ENCODE results near the gene PHACTR3. TPM values are rescaled to one million over a fixed set of nuclear protein-coding genes. Genes with fewer than 3 reads are reported as not detected.

PHACTR3 gene
- total and polyA plus RNA-seq, 2 of the 8 experiments (the other 6 are each of a cell fraction or from before 2014, with no cell fraction given), result 0.05 to 0.13 TPM

DNA sequence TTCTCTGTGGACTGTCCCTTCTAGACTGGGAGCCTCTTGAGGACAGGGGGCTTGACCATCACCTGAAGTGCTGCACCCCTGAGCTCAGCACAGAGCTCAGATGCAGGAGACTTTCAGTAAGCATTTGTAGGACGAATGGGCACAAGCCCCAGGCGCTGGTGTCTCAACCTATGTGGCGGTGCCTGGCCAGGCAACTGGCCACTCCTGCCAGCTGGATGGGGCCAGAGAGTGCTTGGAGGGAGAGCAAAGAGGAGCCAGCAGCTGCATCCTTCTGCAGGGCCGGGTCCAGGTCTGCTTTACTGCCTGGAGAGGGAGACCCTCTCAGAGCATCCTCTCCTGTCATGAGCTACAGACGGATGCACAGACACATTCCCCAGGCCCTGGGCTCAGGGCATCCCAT, 4.5 kb downstream of the PHACTR3 start:
- H3K23me2 ChIP-seq (ENCODE audit: low read depth, low read length), result no peaks in the 10 kb centered on the region
- H3K23ac ChIP-seq (ENCODE audit: insufficient read length), result no peak overlapping the region
- no peak overlapping the region for H2BK20ac ChIP-seq (ENCODE audit: low read length)
- no peaks in the 10 kb centered on the region for H3K4me1 ChIP-seq (replicated peaks in 1 of 4; ENCODE audit: control insufficient read depth in 3 of 4, insufficient read depth in 4 of 4, low read length in 3 of 4)
- 75% methylated on average over 5 of the region's 5 CpGs; no CpG with 5 or more reads in 1 of the 2 experiments for WGBS, 2 experiments (ENCODE audit: extremely low coverage in 1 of 2, insufficient coverage in 1 of 2, insufficient read length in 1 of 2, insufficient replicate concordance in 2 of 2, low coverage in 1 of 2, low lambda C conversion rate in 2 of 2, missing lambda C conversion rate in 1 of 2)
- no peaks in the 10 kb centered on the region for H3K36me3 ChIP-seq (ENCODE audit: control insufficient read depth in 2 of 4, insufficient read depth in 4 of 4, low read length in 3 of 4)
- H3K4me2 ChIP-seq (ENCODE audit: insufficient read depth in 1 of 2, low read depth in 2 of 2, low read length in 2 of 2), result no peak overlapping the region
- H3K18ac ChIP-seq (ENCODE audit: extremely low read depth, low read length), result no peak overlapping the region
- peaks cover 0 to 18% (median 11%) of the 10 kb centered on the region in 4 experiments; a peak in 3 of 7 replicates for H3K27me3 ChIP-seq (replicated peaks in 1 of 4; ENCODE audit: control insufficient read depth in 3 of 4, extremely low read depth in 1 of 4, insufficient read depth in 3 of 4, low read length in 3 of 4)
- no peak overlapping the region for H2AK5ac ChIP-seq (ENCODE audit: low read depth, low read length)
- H3K27ac ChIP-seq (ENCODE audit: low read depth, low read length), result no peak overlapping the region
- FAIRE-seq (no peak), DNase-seq (ENCODE audit: low read depth in 1 of 2, low spot score in 2 of 2) (no peak)
- no peak overlapping the region for H4K8ac ChIP-seq (ENCODE audit: extremely low read depth, insufficient read depth, low read length)
- no peak overlapping the region for H3K4ac ChIP-seq (replicated peaks; ENCODE audit: insufficient read length, low read depth, low read length)
- peaks cover 45 to 97% of the 10 kb centered on the region in 2 experiments for H3K9me3 ChIP-seq (ENCODE audit: insufficient read depth in 2 of 2, low read depth in 1 of 2, low read length in 1 of 2)
- H3K79me2 ChIP-seq (ENCODE audit: control insufficient read depth in 1 of 2, insufficient read depth in 2 of 2, low read length in 2 of 2), result no peaks in the 10 kb centered on the region
- no peak overlapping the region for H4K91ac ChIP-seq (replicated peaks; ENCODE audit: insufficient read length, low read length)
- CTCF ChIA-PET (ENCODE audit: partially characterized antibody), result interaction anchor here (3.1 kb wide), 1 partner anchor 11 kb away, joined by 10 read pairs; no protein-coding TSS in a partner anchor
- H2BK15ac ChIP-seq (ENCODE audit: low read length), result no peak overlapping the region
- no peak overlapping the region for H3K56ac ChIP-seq (replicated peaks; ENCODE audit: insufficient read length, low read depth, low read length)
- H3K79me1 ChIP-seq (ENCODE audit: low read depth, low read length), result no peaks in the 10 kb centered on the region
- H2BK12ac ChIP-seq (ENCODE audit: low read depth, low read length), result no peak overlapping the region
- H2BK5ac ChIP-seq (ENCODE audit: low read depth, low read length), result no peak overlapping the region
- no peak overlapping the region for H4K5ac ChIP-seq (ENCODE audit: insufficient read length, low read depth, low read length)
- H4K20me1 ChIP-seq (replicated peaks in 1 of 2; ENCODE audit: control insufficient read depth in 1 of 2, insufficient read depth in 2 of 2, low read length in 2 of 2), result no peaks in the 10 kb centered on the region
- H2AFZ ChIP-seq (ENCODE audit: low read length), result no peak overlapping the region
- H3K14ac ChIP-seq (ENCODE audit: insufficient read length), result no peak overlapping the region
- no peak overlapping the region for H2BK120ac ChIP-seq (replicated peaks; ENCODE audit: low read depth, low read length)
- no peak overlapping the region for H3K9ac ChIP-seq (replicated peaks in 1 of 4; ENCODE audit: extremely low read depth in 1 of 4, low read depth in 3 of 4, low read length in 3 of 4)
- POLR2A ChIA-PET (ENCODE audit: partially characterized antibody), result no interaction called here
- H3K4me3 ChIP-seq (ENCODE audit: extremely low read depth in 1 of 4, insufficient read depth in 2 of 4, low read depth in 3 of 4, low read length in 4 of 4), result no peak overlapping the region
- no peak for TF ChIP-seq EGR1 (IDR thresholded peaks at IDR 0.05; ENCODE audit: borderline replicate concordance, low read depth, low read length)
- no peak for TF ChIP-seq NANOG (IDR thresholded peaks at IDR 0.05; ENCODE audit: insufficient read depth, low read depth, low read length, poor library complexity, severe bottlenecking)
- TF ChIP-seq GABPA (IDR thresholded peaks at IDR 0.05; ENCODE audit: borderline replicate concordance, insufficient read depth, low read length), result no peak
- TF ChIP-seq, protein P1, sequence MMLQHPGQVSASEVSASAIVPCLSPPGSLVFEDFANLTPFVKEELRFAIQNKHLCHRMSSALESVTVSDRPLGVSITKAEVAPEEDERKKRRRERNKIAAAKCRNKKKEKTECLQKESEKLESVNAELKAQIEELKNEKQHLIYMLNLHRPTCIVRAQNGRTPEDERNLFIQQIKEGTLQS (IDR thresholded peaks at IDR 0.05; ENCODE audit: insufficient read depth, low read depth, low read length), result no peak
- TF ChIP-seq RXRA (IDR thresholded peaks at IDR 0.05; ENCODE audit: insufficient read depth, low read depth, low read length), result no peak
- no peak for TF ChIP-seq CHD1 (IDR thresholded peaks at IDR 0.05; ENCODE audit: low read depth, low read length)
- no peak for TF ChIP-seq CEBPB (IDR thresholded peaks at IDR 0.05; ENCODE audit: low read depth, low read length)
- no peak for TF ChIP-seq RFX5 (IDR thresholded peaks at IDR 0.05; ENCODE audit: borderline replicate concordance, low read depth, low read length)
- no peak for TF ChIP-seq HDAC2 (IDR thresholded peaks at IDR 0.05; ENCODE audit: borderline replicate concordance in 1 of 2, low read depth in 2 of 2, low read length in 2 of 2)
- no peak for TF ChIP-seq BCL11A (IDR thresholded peaks at IDR 0.05; ENCODE audit: low read depth in 2 of 2, low read length in 2 of 2)
- no peak for TF ChIP-seq SAP30 (IDR thresholded peaks at IDR 0.05; ENCODE audit: insufficient read depth, insufficient replicate concordance, low read length)
- no peak for TF ChIP-seq SP4 (IDR thresholded peaks at IDR 0.05; ENCODE audit: low read length)
- no peak for TF ChIP-seq TAF1 (IDR thresholded peaks at IDR 0.05; ENCODE audit: low read depth, low read length)
- no peak for TF ChIP-seq POU5F1 (IDR thresholded peaks at IDR 0.05; ENCODE audit: low read depth, low read length)
